Measurements from ENCODE around the gene DCC. TPM values are rescaled to one million over a fixed set of nuclear protein-coding genes. Genes with fewer than 3 reads are reported as not detected.

The DCC gene
- polyA plus RNA-seq, 2 of the 4 experiments (the other 2 are of a cell fraction), result 0.12 TPM; not detected in 1

DNA sequence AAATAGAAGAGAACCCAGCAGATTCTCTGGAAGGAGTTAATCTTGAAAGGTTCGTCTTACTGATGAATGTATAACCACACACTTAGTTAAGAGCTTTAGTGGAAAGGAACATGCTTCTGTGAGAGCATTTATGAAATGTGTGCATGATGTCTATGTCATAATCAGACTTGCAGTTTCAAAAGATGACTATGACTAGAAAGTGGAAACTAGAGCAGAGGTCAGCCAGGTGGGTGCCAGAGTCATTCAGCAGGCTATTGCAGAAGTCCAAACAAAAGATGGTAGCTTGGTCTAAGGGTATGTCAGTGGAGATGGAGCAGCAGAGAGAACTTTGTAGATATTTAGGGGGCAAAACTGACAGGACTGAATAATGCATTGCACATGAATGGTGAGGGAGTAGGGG lies 825.8 kb downstream of the DCC start:
- DNase-seq (ENCODE audit: low read depth in 1 of 2, low spot score in 1 of 2) (no peak), FAIRE-seq (no peak), ATAC-seq (no peak)
- Histone ChIP-seq H3K4me1 (no peaks in the 10 kb centered on the region), H3K9me3 (no peaks in the 10 kb centered on the region), H3K4me3 (no peak overlapping the region), H3K27ac (no peak overlapping the region), H3K4me2 (no peak overlapping the region)
- CTCF ChIA-PET, result no interaction called here
- 6% methylated on average over 1 of the region's 1 CpG for WGBS (ENCODE audit: missing lambda C conversion rate)
- no peak for TF ChIP-seq CHD4 (IDR thresholded peaks at IDR 0.05; ENCODE audit: borderline replicate concordance)
- TF ChIP-seq NFE2L2 (conservative IDR thresholded peaks at IDR 0.05; ENCODE audit: low read length), result no peak
- no peak for TF ChIP-seq RNF2 (IDR thresholded peaks at IDR 0.05; ENCODE audit: borderline replicate concordance, low read depth)
- TF ChIP-seq CEBPB (IDR thresholded peaks at IDR 0.05), result no peak
- no peak for TF ChIP-seq JUNB (IDR thresholded peaks at IDR 0.05)
- no peak for TF ChIP-seq NR3C1 (IDR thresholded peaks at IDR 0.05)
- TF ChIP-seq EHMT2 (IDR thresholded peaks at IDR 0.05; ENCODE audit: low read depth), result no peak
- no peak for TF ChIP-seq SMC3 (IDR thresholded peaks at IDR 0.05)
- no peak for TF ChIP-seq CBX2 (IDR thresholded peaks at IDR 0.05; ENCODE audit: borderline replicate concordance, low read depth)
- TF ChIP-seq FOXS1 (CRISPR knock-in tag; IDR thresholded peaks at IDR 0.05), result no peak
- no peak for TF ChIP-seq FOSB (CRISPR knock-in tag; IDR thresholded peaks at IDR 0.05)
- TF ChIP-seq, protein P1, sequence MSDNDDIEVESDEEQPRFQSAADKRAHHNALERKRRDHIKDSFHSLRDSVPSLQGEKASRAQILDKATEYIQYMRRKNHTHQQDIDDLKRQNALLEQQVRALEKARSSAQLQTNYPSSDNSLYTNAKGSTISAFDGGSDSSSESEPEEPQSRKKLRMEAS (IDR thresholded peaks at IDR 0.05), result no peak
- TF ChIP-seq CBX8 (IDR thresholded peaks at IDR 0.05), result no peak
- TF ChIP-seq, protein P2, sequence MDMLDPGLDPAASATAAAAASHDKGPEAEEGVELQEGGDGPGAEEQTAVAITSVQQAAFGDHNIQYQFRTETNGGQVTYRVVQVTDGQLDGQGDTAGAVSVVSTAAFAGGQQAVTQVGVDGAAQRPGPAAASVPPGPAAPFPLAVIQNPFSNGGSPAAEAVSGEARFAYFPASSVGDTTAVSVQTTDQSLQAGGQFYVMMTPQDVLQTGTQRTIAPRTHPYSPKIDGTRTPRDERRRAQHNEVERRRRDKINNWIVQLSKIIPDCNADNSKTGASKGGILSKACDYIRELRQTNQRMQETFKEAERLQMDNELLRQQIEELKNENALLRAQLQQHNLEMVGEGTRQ (IDR thresholded peaks at IDR 0.05), result no peak
- no peak for TF ChIP-seq POLR2A (IDR thresholded peaks at IDR 0.05; ENCODE audit: low read length)
- POLR2A ChIA-PET, result no interaction called here

DNA sequence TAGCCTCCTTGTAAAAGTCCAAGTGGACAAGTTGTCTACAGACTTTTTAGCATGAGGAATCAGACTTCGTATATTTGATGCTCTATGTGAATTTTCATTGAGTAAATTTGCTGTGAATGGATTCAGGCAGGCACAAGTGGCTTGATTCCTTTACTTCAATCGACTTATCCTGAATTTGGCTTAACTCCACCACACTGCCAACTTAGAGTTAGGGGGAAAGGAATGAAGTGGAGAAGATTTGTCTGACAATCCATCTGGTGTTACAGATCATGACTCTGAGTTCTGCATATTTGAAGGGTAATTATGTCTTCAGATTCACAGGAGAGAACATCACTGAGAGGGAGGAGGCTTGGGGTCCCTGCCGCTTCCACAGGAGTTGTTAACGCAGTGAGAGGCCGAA lies 829.3 kb downstream of the DCC start:
- WGBS (ENCODE audit: missing lambda C conversion rate), result 6% methylated on average over 5 of the region's 5 CpGs
- no peak for ATAC-seq

DNA sequence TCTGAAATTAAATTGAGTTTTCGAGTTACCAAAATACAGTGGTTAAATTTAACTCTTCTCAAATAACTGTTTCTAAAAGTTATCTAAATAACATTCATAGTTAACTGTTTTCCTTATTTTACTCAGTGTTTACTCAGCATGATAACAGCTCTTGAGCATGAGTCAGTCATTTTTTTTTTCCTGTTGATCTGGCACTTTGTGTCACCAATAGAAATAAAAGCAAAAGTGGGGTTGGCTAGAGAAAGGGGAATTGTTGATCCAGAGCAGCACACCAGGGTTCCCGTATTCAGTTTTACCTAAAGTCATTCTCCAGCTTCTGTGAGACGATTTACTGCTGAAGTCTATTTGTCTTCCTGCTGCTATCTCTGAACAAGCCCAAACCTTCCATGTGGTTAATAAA lies 851.6 kb downstream of the DCC start:
- Histone ChIP-seq H3K4me1 (no peaks in the 10 kb centered on the region), H3K4me3 (no peak overlapping the region), H3K9me3 (no peaks in the 10 kb centered on the region), H3K27ac (no peak overlapping the region), H3K4me2 (no peak overlapping the region)
- FAIRE-seq, result no peak
- CTCF ChIA-PET, result interaction anchor here (0.6 kb wide), 1 partner anchor 65 kb away, joined by 3 read pairs; no protein-coding TSS in a partner anchor
- ATAC-seq, result no peak
- DNase-seq (ENCODE audit: low read depth in 1 of 2, low spot score in 1 of 2), result no peak
- POLR2A ChIA-PET, result no interaction called here
- no peak for TF ChIP-seq EHF (CRISPR knock-in tag; IDR thresholded peaks at IDR 0.05)
- no peak for TF ChIP-seq NFE2L2 (conservative IDR thresholded peaks at IDR 0.05; ENCODE audit: low read length)
- no peak for TF ChIP-seq PHF8 (IDR thresholded peaks at IDR 0.05; ENCODE audit: borderline replicate concordance, low read depth)
- TF ChIP-seq HOXA7 (CRISPR knock-in tag; IDR thresholded peaks at IDR 0.05), result no peak
- TF ChIP-seq, protein P1 (IDR thresholded peaks at IDR 0.05), result no peak
- no peak for TF ChIP-seq CBX2 (IDR thresholded peaks at IDR 0.05; ENCODE audit: borderline replicate concordance, low read depth)
- no peak for TF ChIP-seq RCOR1 (IDR thresholded peaks at IDR 0.05; ENCODE audit: low read depth, low read length)
- TF ChIP-seq RARB (CRISPR knock-in tag; IDR thresholded peaks at IDR 0.05), result no peak
- TF ChIP-seq, protein P3, sequence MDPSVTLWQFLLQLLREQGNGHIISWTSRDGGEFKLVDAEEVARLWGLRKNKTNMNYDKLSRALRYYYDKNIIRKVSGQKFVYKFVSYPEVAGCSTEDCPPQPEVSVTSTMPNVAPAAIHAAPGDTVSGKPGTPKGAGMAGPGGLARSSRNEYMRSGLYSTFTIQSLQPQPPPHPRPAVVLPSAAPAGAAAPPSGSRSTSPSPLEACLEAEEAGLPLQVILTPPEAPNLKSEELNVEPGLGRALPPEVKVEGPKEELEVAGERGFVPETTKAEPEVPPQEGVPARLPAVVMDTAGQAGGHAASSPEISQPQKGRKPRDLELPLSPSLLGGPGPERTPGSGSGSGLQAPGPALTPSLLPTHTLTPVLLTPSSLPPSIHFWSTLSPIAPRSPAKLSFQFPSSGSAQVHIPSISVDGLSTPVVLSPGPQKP (IDR thresholded peaks at IDR 0.05; ENCODE audit: low read depth, low read length), result no peak
- no peak for TF ChIP-seq EP300 (IDR thresholded peaks at IDR 0.05)
- TF ChIP-seq, protein P2 (IDR thresholded peaks at IDR 0.05), result no peak
- TF ChIP-seq BHLHE40 (IDR thresholded peaks at IDR 0.05; ENCODE audit: low read depth, low read length), result no peak
- TF ChIP-seq FOSB (CRISPR knock-in tag; IDR thresholded peaks at IDR 0.05), result no peak
- no peak for TF ChIP-seq MYC (IDR thresholded peaks at IDR 0.05; ENCODE audit: borderline replicate concordance, low read length)
- TF ChIP-seq JUNB (IDR thresholded peaks at IDR 0.05), result no peak
- TF ChIP-seq HDAC2 (IDR thresholded peaks at IDR 0.05), result no peak
- TF ChIP-seq EHMT2 (IDR thresholded peaks at IDR 0.05; ENCODE audit: low read depth), result no peak
- TF ChIP-seq ZSCAN20 (CRISPR knock-in tag; IDR thresholded peaks at IDR 0.05), result no peak
- 8% methylated on average over 3 of the region's 3 CpGs for WGBS (ENCODE audit: missing lambda C conversion rate)

More for the DNA sequence above, 829.3 kb downstream of the DCC start:
- H3K27ac ChIP-seq, result no peak overlapping the region
- FAIRE-seq, result no peak
- DNase-seq (ENCODE audit: low read depth in 1 of 2, low spot score in 1 of 2), result no peak
- H3K4me3 ChIP-seq, result no peak overlapping the region
- POLR2A ChIA-PET, result no interaction called here
- no peaks in the 10 kb centered on the region for H3K9me3 ChIP-seq
- TF ChIP-seq HOXA7 (CRISPR knock-in tag; IDR thresholded peaks at IDR 0.05), result no peak
- H3K4me1 ChIP-seq, result no peaks in the 10 kb centered on the region
- CTCF ChIA-PET, result no interaction called here
- H3K4me2 ChIP-seq, result no peak overlapping the region

All from A549 (cell line).